ENCODE measurements around the gene RAB3GAP1.

DNA sequence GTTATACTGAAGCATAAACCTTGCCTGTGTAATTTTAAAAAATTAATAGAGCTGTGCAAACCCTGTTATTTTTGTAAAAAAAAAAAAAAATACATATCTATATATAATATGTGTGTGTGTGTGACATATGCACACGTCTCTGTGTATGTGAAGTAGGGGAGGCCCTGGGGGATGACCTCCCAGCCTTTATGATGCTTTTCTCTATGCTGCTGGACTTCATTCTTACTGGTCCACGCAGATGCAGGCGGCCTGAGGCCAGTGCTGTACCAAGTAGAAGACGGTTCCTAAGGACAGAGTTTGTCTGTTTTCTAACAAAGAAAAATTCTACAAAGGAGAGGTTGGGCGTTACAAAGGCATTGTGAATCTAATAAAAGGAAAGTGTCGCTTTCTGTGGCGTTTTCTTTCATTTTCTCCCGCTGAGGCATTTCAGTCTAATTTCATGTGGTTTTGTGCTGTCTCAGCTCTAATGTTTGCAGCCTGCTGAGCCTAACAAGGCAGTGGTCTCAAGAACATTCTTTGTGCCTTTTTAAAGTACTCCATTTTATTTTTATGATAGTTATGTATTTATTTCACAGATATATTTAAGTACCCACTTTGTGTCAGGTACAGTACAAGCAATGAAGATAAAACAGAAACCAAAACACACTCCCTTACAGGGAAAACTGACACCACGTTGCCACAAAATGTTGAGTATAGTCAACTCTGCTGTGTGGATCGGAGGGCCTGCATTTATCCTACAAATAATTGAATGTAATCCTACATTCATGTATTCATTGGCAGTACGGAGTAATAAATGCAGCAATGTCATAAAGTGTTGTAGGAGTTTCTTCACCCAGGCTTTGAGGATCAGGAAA is 118.0 kb downstream of the RAB3GAP1 start:
- TF ChIP-seq ARNTL (CRISPR knock-in tag; IDR thresholded peaks at IDR 0.05; ENCODE audit: borderline replicate concordance, low read depth) (no peak), TCF4 (CRISPR knock-in tag; IDR thresholded peaks at IDR 0.05; ENCODE audit: borderline replicate concordance) (no peak), BACH2 (CRISPR knock-in tag; IDR thresholded peaks at IDR 0.05; ENCODE audit: borderline replicate concordance) (no peak), ZC3H10 (CRISPR knock-in tag; IDR thresholded peaks at IDR 0.05) (no peak), ZFP30 (CRISPR knock-in tag; IDR thresholded peaks at IDR 0.05) (no peak), RARB (CRISPR knock-in tag; IDR thresholded peaks at IDR 0.05) (no peak), GLIS3 (CRISPR knock-in tag; IDR thresholded peaks at IDR 0.05) (no peak)
- TF ChIP-seq, protein P1, sequence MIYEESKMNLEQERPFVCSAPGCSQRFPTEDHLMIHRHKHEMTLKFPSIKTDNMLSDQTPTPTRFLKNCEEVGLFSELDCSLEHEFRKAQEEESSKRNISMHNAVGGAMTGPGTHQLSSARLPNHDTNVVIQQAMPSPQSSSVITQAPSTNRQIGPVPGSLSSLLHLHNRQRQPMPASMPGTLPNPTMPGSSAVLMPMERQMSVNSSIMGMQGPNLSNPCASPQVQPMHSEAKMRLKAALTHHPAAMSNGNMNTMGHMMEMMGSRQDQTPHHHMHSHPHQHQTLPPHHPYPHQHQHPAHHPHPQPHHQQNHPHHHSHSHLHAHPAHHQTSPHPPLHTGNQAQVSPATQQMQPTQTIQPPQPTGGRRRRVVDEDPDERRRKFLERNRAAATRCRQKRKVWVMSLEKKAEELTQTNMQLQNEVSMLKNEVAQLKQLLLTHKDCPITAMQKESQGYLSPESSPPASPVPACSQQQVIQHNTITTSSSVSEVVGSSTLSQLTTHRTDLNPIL (CRISPR knock-in tag; IDR thresholded peaks at IDR 0.05; ENCODE audit: low read depth), result no peak
- TF ChIP-seq, protein P2, sequence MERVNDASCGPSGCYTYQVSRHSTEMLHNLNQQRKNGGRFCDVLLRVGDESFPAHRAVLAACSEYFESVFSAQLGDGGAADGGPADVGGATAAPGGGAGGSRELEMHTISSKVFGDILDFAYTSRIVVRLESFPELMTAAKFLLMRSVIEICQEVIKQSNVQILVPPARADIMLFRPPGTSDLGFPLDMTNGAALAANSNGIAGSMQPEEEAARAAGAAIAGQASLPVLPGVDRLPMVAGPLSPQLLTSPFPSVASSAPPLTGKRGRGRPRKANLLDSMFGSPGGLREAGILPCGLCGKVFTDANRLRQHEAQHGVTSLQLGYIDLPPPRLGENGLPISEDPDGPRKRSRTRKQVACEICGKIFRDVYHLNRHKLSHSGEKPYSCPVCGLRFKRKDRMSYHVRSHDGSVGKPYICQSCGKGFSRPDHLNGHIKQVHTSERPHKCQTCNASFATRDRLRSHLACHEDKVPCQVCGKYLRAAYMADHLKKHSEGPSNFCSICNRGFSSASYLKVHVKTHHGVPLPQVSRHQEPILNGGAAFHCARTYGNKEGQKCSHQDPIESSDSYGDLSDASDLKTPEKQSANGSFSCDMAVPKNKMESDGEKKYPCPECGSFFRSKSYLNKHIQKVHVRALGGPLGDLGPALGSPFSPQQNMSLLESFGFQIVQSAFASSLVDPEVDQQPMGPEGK (CRISPR knock-in tag; IDR thresholded peaks at IDR 0.05; ENCODE audit: borderline replicate concordance), result no peak
- TF ChIP-seq, protein P3, sequence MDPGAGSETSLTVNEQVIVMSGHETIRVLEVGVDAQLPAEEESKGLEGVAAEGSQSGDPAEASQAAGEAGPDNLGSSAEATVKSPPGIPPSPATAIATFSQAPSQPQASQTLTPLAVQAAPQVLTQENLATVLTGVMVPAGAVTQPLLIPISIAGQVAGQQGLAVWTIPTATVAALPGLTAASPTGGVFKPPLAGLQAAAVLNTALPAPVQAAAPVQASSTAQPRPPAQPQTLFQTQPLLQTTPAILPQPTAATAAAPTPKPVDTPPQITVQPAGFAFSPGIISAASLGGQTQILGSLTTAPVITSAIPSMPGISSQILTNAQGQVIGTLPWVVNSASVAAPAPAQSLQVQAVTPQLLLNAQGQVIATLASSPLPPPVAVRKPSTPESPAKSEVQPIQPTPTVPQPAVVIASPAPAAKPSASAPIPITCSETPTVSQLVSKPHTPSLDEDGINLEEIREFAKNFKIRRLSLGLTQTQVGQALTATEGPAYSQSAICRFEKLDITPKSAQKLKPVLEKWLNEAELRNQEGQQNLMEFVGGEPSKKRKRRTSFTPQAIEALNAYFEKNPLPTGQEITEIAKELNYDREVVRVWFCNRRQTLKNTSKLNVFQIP (CRISPR knock-in tag; IDR thresholded peaks at IDR 0.05; ENCODE audit: borderline replicate concordance, low read depth), result no peak
